Thyroid gland (tissue), 4 donors: ENCODE data around the gene NAT8L. TPM values are rescaled to one million over a fixed set of nuclear protein-coding genes. Genes with fewer than 3 reads are reported as not detected.

Experiments
- DNase-seq, 2 donors: peaks; one replicate each; pipeline ENCODE4 v3.0.0-alpha.2; 2019
- H3K27ac ChIP-seq, 3 donors: fragments of 200-600 bp; sonication (generic); 1 replicate in 2 of 3; 2 replicates in 1 of 3; pipeline ENCODE4 v1.5.1; 2016 to 2019; ENCODE audit warnings: mild to moderate bottlenecking in 1 of 3, moderate library complexity in 1 of 3
- H3K27me3 ChIP-seq: fragments of 200-600 bp; sonication (generic); one replicate; pipeline ENCODE4 v1.5.1; 2019
- H3K36me3 ChIP-seq, 2 donors: fragments of 200-600 bp; sonication (generic); one replicate each; pipeline ENCODE4 v1.5.1; 2016 to 2019
- H3K4me1 ChIP-seq, 2 donors: fragments of 200-600 bp; sonication (generic); one replicate each; pipeline ENCODE4 v1.5.1; 2017 to 2019
- H3K4me3 ChIP-seq, 3 donors: fragments of 200-600 bp; sonication (generic); replicated peaks in 1 of 3; 1 replicate in 2 of 3; 2 replicates in 1 of 3; pipeline ENCODE4 v1.5.1; 2016; ENCODE audit warnings: mild to moderate bottlenecking in 1 of 3
- H3K9me3 ChIP-seq: fragments of 200-600 bp; sonication (generic); one replicate; pipeline ENCODE4 v1.5.1; 2017
- POLR2A ChIP-seq, 2 donors: fragments of 450-650 bp; IDR thresholded peaks; one replicate each; pipeline ENCODE4 v1.6.1; 2017; ENCODE audit warnings: antibody characterized with exemption in 2 of 2, mild to moderate bottlenecking in 2 of 2, moderate library complexity in 1 of 2
- WGBS, 2 donors: methylation state at CpG; one replicate each; pipeline ENCODE4 v1.1.5; 2017; 5-methylcytosine and 5-hydroxymethylcytosine counted together
- intact Hi-C: fragments of 100-400 bp; cut with DNase I; formaldehyde crosslinking; loops from one replicate; pipeline ENCODE4 v1.15.1; 2023
- total RNA-seq, 4 donors: library from RNA; depleted of rRNA; stranded (reverse); fragments of >200 nt; gene quantifications; one replicate each; pipeline ENCODE4 v1.2.3, GENCODE V29; 2016
- TF ChIP-seq, protein P1 (sequence below), 6 experiments: fragments of 200-600 bp in 3 of 6; fragments of 450-650 bp in 3 of 6; sonication (generic) in 3 of 6; IDR thresholded peaks; one replicate each; pipeline ENCODE4 v1.5.1; 2016 to 2019; ENCODE audit warnings: antibody characterized with exemption in 6 of 6, mild to moderate bottlenecking in 2 of 6, inconsistent platforms in 1 of 6, moderate library complexity in 1 of 6

The NAT8L gene
- total RNA-seq, 4 donors from 2014 or later: 1.3 to 1.8 (median 1.5) TPM

DNA sequence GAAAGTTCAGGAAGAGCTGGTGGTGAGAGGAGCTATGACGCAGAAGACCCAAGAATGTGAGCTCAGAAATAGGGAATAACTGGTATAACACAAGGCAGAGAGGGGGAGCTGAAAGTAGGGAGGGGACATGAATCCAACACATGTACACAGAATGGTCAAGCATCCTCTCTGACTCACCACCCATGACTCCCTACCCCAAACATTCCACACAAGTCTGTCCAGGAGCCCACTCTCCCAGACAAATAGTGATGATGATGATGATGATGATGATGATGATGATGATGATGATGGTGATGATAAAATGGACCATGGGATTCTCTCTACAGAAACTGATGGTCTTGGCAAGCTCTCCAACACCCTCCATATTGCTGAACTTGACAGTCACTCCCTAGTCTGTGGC is 46.4 kb downstream of the NAT8L start:
- WGBS, 2 donors: 91 to 94% methylated on average over 1 of the region's 1 CpG
- Histone ChIP-seq H3K27ac (no peak overlapping the region), H3K4me1 (no peaks in the 10 kb centered on the region), H3K9me3 (no peaks in the 10 kb centered on the region), H3K27me3 (no peaks in the 10 kb centered on the region), H3K36me3 (no peaks in the 10 kb centered on the region), H3K4me3 (no peak overlapping the region)
- TF ChIP-seq POLR2A (IDR thresholded peaks at IDR 0.05): no peak
- DNase-seq: no peak
- intact Hi-C loops: no loop called here

DNA sequence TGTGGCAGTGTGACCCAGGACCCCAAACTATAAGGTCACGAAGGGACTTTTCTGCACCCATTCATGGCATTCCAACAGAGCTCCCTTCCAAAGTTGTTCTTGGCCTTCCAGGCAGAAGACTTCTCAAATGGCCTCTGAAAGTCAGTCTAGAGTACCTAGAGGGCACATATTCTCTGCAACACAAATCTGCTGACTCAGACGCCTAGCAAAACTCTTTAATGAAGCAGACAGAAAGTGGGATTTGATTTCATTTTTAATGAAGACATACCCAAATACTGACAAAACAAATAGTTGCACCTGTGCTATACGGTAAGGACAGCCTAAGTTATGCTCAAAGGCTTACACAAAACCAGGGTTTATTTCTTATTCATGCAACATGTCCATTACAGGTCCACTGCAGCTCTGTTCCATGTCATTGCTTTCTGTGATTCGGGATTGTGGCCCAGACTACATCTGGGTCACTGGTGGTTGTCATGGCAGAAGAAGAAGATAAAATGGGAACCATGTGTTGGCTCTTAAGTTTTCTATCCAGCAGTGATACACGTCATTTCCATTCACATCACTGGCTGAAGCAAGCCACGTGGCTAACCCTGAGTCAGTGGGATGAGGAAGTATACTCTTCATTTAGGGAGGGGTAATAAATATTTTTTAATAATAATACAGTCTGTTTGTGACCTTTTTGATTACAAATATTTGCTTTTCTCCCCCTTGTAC is 57.7 kb downstream of the NAT8L start:
- Histone ChIP-seq H3K4me1 (no peaks in the 10 kb centered on the region), H3K27ac (no peak overlapping the region), H3K4me3 (no peak overlapping the region), H3K36me3 (no peaks in the 10 kb centered on the region), H3K27me3 (no peaks in the 10 kb centered on the region), H3K9me3 (no peaks in the 10 kb centered on the region)
- intact Hi-C loops: no loop called here
- no peak for TF ChIP-seq POLR2A (IDR thresholded peaks at IDR 0.05)
- TF ChIP-seq, protein P1, sequence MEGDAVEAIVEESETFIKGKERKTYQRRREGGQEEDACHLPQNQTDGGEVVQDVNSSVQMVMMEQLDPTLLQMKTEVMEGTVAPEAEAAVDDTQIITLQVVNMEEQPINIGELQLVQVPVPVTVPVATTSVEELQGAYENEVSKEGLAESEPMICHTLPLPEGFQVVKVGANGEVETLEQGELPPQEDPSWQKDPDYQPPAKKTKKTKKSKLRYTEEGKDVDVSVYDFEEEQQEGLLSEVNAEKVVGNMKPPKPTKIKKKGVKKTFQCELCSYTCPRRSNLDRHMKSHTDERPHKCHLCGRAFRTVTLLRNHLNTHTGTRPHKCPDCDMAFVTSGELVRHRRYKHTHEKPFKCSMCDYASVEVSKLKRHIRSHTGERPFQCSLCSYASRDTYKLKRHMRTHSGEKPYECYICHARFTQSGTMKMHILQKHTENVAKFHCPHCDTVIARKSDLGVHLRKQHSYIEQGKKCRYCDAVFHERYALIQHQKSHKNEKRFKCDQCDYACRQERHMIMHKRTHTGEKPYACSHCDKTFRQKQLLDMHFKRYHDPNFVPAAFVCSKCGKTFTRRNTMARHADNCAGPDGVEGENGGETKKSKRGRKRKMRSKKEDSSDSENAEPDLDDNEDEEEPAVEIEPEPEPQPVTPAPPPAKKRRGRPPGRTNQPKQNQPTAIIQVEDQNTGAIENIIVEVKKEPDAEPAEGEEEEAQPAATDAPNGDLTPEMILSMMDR (IDR thresholded peaks at IDR 0.05): no peak
- no peak for DNase-seq
- 89% methylated on average over 6 of the region's 6 CpGs for WGBS, 2 donors

Other genes starting within 250 kb of the NAT8L start
- gene LETM1, start 203.2 kb upstream of the NAT8L start, total RNA-seq: 10 to 100 TPM; 30.1 to 58.4 (median 49.0) TPM
- 10 to 100 TPM; 30.9 to 63.7 (median 40.3) TPM for gene NSD2, start 187.9 kb upstream of the NAT8L start, total RNA-seq
- gene NELFA, start 50.4 kb upstream of the NAT8L start, total RNA-seq: 10 to 100 TPM; 23.2 to 39.3 (median 28.7) TPM
- 10 to 100 TPM; 13.0 to 30.0 (median 17.0) TPM for gene HAUS3, start 182.8 kb downstream of the NAT8L start, total RNA-seq
- 1 to 10 TPM; 1.5 to 5.4 (median 3.0) TPM for gene POLN, start 182.8 kb downstream of the NAT8L start, total RNA-seq
- gene MXD4, start 202.8 kb downstream of the NAT8L start, total RNA-seq: 100 to 1,000 TPM in 1 of 4 donors, 10 to 100 TPM in 3; 48.1 to 102 (median 61.9) TPM